ENCODE results near the gene SCYGR8. TPM values are rescaled to one million over a fixed set of nuclear protein-coding genes. Genes with fewer than 3 reads are reported as not detected.

The SCYGR8 gene
- total and polyA plus RNA-seq, 2 donors (not counting 3 experiments of a cell fraction or from before 2014, with no cell fraction given): not detected

DNA sequence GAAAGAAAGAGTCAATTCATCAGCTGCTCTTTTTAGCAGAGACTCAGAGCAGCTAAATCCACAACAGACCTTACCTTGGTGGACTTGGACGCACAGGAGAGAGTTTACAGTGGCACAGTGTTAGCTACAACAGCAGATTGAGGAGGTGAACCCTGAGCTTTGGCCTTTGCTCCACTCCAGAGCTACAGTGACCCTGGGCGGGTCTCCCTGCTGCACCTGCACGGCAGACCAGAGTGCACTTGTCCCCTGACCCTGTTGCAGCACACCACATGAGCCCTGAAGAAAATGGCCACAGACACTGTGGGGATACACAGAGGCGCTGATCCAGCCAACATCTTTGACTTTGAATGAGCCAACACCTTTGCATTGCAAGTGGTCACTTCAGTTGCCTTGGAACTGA is 38.8 kb upstream of the SCYGR8 start:
- ChIA-PET CTCF (interaction anchor here (1.6 kb wide), 1 partner anchor 10 kb away, joined by 4 read pairs; no protein-coding TSS in a partner anchor), POLR2A (no interaction called here)
- dilution Hi-C loops (cut with MboI; ENCODE audit: extremely low pct_ligation_motif_present, low sequenced_read_pairs) (no loop called here), intact Hi-C loops (cut with micrococcal nuclease) (no loop called here)
- no peaks in the 10 kb centered on the region for H3K36me3 ChIP-seq (ENCODE audit: control insufficient read depth in 2 of 2, extremely low read depth in 1 of 2, insufficient read depth in 2 of 2, low read length in 2 of 2)
- H3K4me2 ChIP-seq (ENCODE audit: insufficient read depth, low read length): no peak overlapping the region
- no peak for FAIRE-seq
- no peaks in the 10 kb centered on the region for H3K79me2 ChIP-seq (ENCODE audit: control insufficient read depth, insufficient read depth, low read length)
- no peak overlapping the region for H2AFZ ChIP-seq (ENCODE audit: low read depth, low read length)
- H4K20me1 ChIP-seq (replicated peaks; ENCODE audit: control insufficient read depth, extremely low read depth, insufficient read depth, low read length): no peaks in the 10 kb centered on the region
- H3K9me3 ChIP-seq (replicated peaks; ENCODE audit: control insufficient read depth, insufficient read depth, low read length): no peaks in the 10 kb centered on the region
- no peaks in the 10 kb centered on the region for H3K9me1 ChIP-seq (replicated peaks; ENCODE audit: control insufficient read depth, extremely low read depth, insufficient read depth, low read length)
- no peaks in the 10 kb centered on the region for H3K4me1 ChIP-seq (ENCODE audit: control insufficient read depth, extremely low read depth, insufficient read depth, low read length)
- no peaks in the 10 kb centered on the region for H3K27me3 ChIP-seq (ENCODE audit: control insufficient read depth in 2 of 2, insufficient read depth in 2 of 2, low read length in 2 of 2)
- H3K27ac ChIP-seq (ENCODE audit: insufficient read depth, low read depth, low read length): no peak overlapping the region
- TF ChIP-seq MYC (IDR thresholded peaks at IDR 0.05; ENCODE audit: low read depth, low read length) (no peak), FOS (IDR thresholded peaks at IDR 0.05; ENCODE audit: borderline replicate concordance, insufficient read depth, low read length) (no peak), CTCF (IDR thresholded peaks at IDR 0.05; ENCODE audit: extremely low read depth in 1 of 2, insufficient read depth in 1 of 2, low read depth in 1 of 2, low read length in 2 of 2) (no peak), POLR2AphosphoS5 (IDR thresholded peaks at IDR 0.05; ENCODE audit: insufficient read depth, low read depth, low read length) (no peak), MAX (IDR thresholded peaks at IDR 0.05; ENCODE audit: insufficient read depth, insufficient read length) (no peak), POLR2A (IDR thresholded peaks at IDR 0.05; ENCODE audit: low read depth, low read length) (no peak), EZH2 (IDR thresholded peaks at IDR 0.05; ENCODE audit: borderline replicate concordance, low read depth, low read length, severe bottlenecking) (no peak), GATA2 (IDR thresholded peaks at IDR 0.05; ENCODE audit: insufficient read depth, insufficient read length, low read depth, low read length) (no peak), JUN (IDR thresholded peaks at IDR 0.05; ENCODE audit: borderline replicate concordance, insufficient read depth, insufficient read length, low read depth) (no peak)
- no peak overlapping the region for H3K9ac ChIP-seq (replicated peaks; ENCODE audit: extremely low read depth, insufficient read depth, low read length)
- DNase-seq (ENCODE audit: low read depth, low spot score): no peak
- no TSS peak for BruUV-seq (replicated peaks)
- H3K4me3 ChIP-seq (replicated peaks in 1 of 3; ENCODE audit: insufficient read depth in 1 of 3, low read depth in 1 of 3, low read length in 3 of 3): no peak overlapping the region

Data from endothelial cell of umbilical vein (primary cell).